ENCODE measurements around the gene ATXN7L1. TPM values are rescaled to one million over a fixed set of nuclear protein-coding genes. Genes with fewer than 3 reads are reported as not detected.

Gene ATXN7L1
- total RNA-seq, 1 donor from 2014 or later: 20.6 TPM

- DNase-seq: no peak
- no peaks in the 10 kb centered on the region for H3K27me3 Mint-ChIP-seq (ENCODE audit: unreplicated experiment)
- peaks cover 2% of the 10 kb centered on the region for H3K9me3 Mint-ChIP-seq (ENCODE audit: unreplicated experiment)
- no peak overlapping the region for H3K4me3 Mint-ChIP-seq (ENCODE audit: unreplicated experiment)
- peaks cover 32% of the 10 kb centered on the region for H3K4me1 Mint-ChIP-seq (ENCODE audit: low read depth, unreplicated experiment)
- no peak overlapping the region for H3K27ac Mint-ChIP-seq (ENCODE audit: unreplicated experiment)
- no peak for TF ChIP-seq CTCF (IDR thresholded peaks at IDR 0.05; ENCODE audit: partially characterized antibody, unreplicated experiment)
- H3K36me3 Mint-ChIP-seq (ENCODE audit: unreplicated experiment): peaks cover 8% of the 10 kb centered on the region
Measured at GRCh38 chr7:105841866-105842265, 34.5 kb downstream of the ATXN7L1 start.

DNA sequence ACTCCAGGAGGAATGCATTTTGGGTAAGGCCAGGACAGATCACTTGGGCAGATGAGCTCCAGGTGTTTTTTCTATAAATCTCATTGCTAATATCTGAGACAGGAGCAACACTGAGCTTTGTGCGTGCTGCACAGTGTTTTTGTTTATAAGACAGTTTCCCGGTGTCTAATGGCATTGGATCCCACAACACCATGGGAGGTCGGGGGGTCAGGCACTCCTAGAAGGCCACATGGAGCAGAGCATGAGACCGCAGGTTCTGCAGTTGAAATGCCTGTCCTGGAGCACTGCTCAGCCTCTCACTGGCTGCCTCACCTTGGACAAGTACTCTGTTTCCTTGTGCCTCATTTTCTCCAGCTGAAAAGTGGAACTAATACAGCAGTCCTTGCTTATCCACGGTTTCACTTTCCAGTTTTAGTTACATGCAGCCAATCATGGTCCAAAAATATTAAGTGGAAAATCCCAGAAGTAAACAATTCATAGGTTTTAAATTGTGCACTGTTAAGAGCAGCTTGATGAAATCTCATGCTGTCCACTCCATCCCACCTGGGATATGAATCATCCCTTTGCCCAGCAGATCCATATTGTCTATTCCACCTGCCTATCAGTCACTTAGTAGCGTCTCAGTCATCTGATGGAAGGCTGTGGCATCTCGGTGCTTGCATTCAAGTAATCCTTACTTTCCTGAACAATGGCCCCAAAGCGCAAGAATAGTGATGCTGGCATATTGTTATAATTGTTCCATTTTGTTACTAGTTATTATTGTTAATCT, 35.2 kb downstream of the ATXN7L1 start:
- no peak overlapping the region for H3K27ac Mint-ChIP-seq (ENCODE audit: unreplicated experiment)
- peaks cover 37% of the 10 kb centered on the region for H3K4me1 Mint-ChIP-seq (ENCODE audit: low read depth, unreplicated experiment)
- peaks cover 4% of the 10 kb centered on the region for H3K9me3 Mint-ChIP-seq (ENCODE audit: unreplicated experiment)
- TF ChIP-seq CTCF (IDR thresholded peaks at IDR 0.05; ENCODE audit: partially characterized antibody, unreplicated experiment): no peak
- no peak for DNase-seq
- H3K4me3 Mint-ChIP-seq (ENCODE audit: unreplicated experiment): no peak overlapping the region
- H3K36me3 Mint-ChIP-seq (ENCODE audit: unreplicated experiment): peaks cover 4% of the 10 kb centered on the region
- H3K27me3 Mint-ChIP-seq (ENCODE audit: unreplicated experiment): peaks cover 3% of the 10 kb centered on the region

DNA sequence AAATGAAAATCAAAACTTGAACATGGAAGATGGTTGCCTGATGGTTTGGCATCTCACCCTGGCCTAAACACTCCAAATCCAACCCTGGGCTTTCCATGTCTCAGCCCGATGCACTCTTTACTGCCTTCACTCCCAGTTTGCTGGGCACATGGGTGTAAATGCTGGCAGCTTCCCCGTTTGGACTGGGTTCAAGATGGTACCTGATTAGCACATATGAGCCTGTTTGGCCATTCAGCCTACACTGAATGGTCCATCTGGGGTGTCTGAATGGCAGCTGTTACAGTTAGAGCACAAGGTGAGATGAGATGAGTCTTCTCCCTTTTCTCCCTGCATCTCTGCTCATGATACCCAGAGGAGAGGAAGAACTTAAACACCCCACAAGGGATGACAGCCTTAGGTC, 37.1 kb downstream of the ATXN7L1 start:
- peak overlapping the region; percentile 23 for H3K27ac Mint-ChIP-seq (ENCODE audit: unreplicated experiment)
- no peak for DNase-seq

GRCh38 chr7:105838627-105839231, 37.7 kb downstream of the ATXN7L1 start:
- peaks cover 52% of the 10 kb centered on the region for H3K4me1 Mint-ChIP-seq (ENCODE audit: low read depth, unreplicated experiment)
- H3K27me3 Mint-ChIP-seq (ENCODE audit: unreplicated experiment): peaks cover 4% of the 10 kb centered on the region
- peak overlapping the region; percentile 40 for H3K27ac Mint-ChIP-seq (ENCODE audit: unreplicated experiment)
- H3K36me3 Mint-ChIP-seq (ENCODE audit: unreplicated experiment): no peaks in the 10 kb centered on the region
- TF ChIP-seq CTCF (IDR thresholded peaks at IDR 0.05; ENCODE audit: partially characterized antibody, unreplicated experiment): no peak
- peaks cover 5% of the 10 kb centered on the region for H3K9me3 Mint-ChIP-seq (ENCODE audit: unreplicated experiment)
- no peak for DNase-seq
- H3K4me3 Mint-ChIP-seq (ENCODE audit: unreplicated experiment): peak overlapping the region; percentile 11

More for the DNA sequence above, 37.1 kb downstream of the ATXN7L1 start:
- peaks cover 5% of the 10 kb centered on the region for H3K9me3 Mint-ChIP-seq (ENCODE audit: unreplicated experiment)
- peaks cover under 1% of the 10 kb centered on the region for H3K36me3 Mint-ChIP-seq (ENCODE audit: unreplicated experiment)
- TF ChIP-seq CTCF (IDR thresholded peaks at IDR 0.05; ENCODE audit: partially characterized antibody, unreplicated experiment): no peak
- peaks cover 4% of the 10 kb centered on the region for H3K27me3 Mint-ChIP-seq (ENCODE audit: unreplicated experiment)
- H3K4me1 Mint-ChIP-seq (ENCODE audit: low read depth, unreplicated experiment): peaks cover 52% of the 10 kb centered on the region
- no peak overlapping the region for H3K4me3 Mint-ChIP-seq (ENCODE audit: unreplicated experiment)
